HG03103 (cell line): ENCODE measurements around the gene ARHGEF10L.

Source experiments
- ATAC-seq: cut with Tn5 transposase; IDR thresholded peaks from one replicate; pipeline ENCODE4 v1.9.1; 2021; ENCODE audit warnings: low read depth; ENCODE audit not compliant: unreplicated experiment

ARHGEF10L gene

DNA sequence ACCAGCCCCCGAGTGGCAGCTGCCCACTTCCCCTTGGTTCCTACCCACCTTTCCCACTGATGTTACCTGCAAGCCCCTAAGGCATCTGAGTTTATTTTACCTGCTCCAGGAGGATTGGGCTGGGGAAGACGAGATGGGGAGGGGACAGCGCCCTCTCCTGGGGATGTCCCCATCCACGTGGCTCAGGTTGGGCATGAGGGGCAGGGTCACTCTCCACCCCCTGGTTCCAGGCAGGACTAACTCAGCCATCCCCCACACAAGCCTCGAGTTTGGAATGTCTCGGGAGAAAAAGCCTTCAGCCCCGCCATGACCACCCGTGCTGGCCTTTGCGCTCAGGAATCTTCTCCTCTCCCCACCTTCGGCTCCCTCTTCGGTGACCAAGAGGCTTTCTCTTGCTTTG, 90.0 kb downstream of the ARHGEF10L start:
- no peak for ATAC-seq

- ATAC-seq: no peak
Measured at GRCh38 chr1:17630048-17630830, 90.7 kb downstream of the ARHGEF10L start.

DNA sequence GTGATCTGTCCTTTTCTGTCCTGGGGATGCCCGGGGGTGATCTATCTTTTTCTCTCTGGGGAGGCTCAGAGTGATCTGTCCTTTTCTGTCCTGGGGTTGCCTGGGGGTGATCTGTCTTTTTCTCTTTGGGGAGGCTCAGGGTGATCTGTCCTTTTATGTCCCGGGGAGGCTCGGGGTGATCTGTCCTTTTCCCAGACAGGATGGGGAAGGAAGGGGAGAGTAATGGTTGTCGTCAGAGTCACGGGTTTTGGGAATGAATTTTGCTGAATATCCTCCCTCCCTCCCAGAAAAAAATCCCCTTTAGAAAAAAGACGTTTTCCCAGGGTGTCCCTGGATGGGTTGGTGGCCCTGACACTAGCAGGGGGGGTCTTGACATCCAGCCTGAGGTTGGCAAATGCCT, 91.5 kb downstream of the ARHGEF10L start:
- ATAC-seq: no peak

GRCh38 chr1:17631410-17631809, 91.9 kb downstream of the ARHGEF10L start:
- ATAC-seq: no peak

DNA sequence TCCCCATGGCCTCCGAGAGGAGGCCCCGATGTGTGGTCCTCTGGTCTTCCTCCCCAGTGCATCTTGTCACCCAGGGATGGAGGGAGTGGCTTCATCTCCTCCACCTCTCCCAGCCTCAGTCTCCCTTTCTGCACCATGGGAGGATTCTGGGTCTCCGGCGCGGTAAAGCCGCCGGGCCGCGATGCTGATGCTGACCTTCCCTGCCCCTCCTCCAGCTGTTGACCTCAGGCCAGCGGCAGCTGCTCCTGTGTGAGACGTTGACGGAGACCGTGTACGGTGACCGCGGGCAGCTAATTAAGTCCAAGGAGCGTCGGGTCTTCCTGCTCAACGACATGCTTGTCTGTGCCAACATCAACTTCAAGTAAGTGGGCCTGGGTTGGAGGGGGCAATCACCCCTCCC, 92.6 kb downstream of the ARHGEF10L start:
- ATAC-seq: no peak

DNA sequence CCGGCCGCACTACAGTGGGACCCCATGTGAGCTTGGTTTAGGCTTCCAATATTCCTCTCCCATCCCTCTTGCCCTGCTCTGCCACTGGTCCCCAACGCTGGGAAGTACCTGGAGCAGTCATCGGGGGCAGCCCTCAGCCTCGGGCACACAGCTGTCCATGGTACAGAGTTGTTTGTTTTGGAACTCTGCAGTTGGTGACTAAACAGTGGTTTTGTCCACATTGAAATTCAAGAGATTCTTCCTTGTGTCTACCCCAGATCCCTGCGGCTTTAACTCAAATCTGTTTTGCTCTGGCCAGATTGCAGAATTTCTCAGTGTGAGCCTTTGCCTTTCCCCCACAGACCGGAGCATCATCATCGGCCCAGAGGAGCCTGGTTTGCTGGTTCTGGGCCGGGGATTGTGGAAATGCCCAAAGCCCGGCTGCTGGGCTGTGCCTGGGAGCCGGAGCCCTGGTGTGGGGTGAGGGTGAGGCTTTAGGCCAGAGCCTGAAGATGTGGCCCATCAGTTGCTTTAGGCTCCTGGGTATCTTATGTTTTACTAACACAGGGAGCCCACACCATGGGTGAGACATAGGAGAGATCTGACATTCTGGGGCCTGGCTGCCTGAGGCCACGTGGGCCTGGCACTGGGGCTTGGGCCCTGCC, 93.2 kb downstream of the ARHGEF10L start:
- no peak for ATAC-seq

DNA sequence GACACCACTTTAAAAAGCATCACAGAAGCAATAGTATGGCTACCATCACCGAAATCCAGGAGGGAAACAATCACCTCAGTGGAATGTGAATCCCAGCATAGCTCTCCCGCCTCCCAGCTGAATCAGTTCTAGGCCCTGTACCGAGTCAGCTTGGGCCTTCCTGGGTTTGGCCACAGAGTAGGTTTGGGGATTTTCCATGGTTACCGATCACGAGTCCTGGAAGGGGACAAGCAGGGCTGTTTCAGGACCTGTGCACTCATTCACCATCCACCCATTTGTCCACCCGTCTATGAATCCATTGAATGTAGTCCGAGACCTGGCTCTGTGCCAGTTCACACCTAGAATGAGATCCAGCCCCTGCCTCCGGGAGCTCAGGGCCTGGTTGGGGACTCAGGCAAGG, 94.2 kb downstream of the ARHGEF10L start:
- no peak for ATAC-seq

- no peak for ATAC-seq
Measured at GRCh38 chr1:17635276-17635675, 95.8 kb downstream of the ARHGEF10L start.

DNA sequence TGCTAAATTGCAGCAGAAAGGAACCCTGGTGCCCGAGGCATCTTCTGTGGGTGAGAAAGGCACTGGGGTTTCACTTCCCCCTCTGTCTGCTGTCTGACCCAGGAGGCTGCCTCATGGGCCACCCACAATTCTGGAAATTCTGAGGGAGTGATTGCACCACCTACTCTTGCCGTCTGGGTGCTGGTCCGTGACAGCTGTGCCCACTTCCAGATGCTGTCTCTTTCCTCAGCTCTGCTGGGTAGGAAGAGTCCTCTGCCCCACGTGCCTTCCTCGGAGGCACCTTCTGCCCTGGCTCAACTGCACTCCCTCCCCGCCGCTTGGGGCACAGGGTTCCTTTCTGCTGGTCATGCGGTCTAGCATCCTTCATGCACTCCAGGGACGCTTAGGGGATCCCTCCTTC, 96.3 kb downstream of the ARHGEF10L start:
- no peak for ATAC-seq

GRCh38 chr1:17636612-17637011, 97.1 kb downstream of the ARHGEF10L start:
- no peak for ATAC-seq

- no peak for ATAC-seq
Measured at GRCh38 chr1:17637055-17637454, 97.6 kb downstream of the ARHGEF10L start.

DNA sequence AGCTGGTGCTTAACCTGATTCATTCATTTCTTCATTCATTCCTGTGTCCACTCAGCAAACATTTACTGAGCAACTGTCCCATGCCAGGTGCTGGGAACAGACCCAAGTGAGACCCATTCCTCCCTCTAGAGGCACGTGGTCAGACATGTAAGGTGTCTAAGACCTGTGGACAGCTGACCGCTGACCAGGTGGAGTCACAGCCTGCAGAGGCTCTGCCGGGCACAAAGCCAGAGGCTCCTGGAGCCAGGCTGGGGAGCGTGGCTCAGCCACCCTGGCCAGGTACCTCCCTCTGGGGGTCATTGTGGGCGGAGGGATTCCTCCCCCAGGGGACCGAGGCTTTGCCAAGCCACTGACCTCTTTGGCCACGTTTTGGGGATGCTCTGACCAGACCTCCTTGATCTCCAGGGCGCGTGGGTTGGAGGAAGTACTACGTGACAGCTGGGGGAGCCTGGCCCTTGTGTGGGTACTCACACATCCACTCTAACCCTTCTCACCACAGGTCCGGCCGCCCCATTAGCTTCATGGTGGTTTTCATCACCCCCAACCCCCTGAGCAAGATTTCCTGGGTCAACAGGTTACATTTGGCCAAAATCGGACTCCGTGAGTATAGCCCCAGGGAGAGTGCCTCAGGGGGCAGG, 100.3 kb downstream of the ARHGEF10L start:
- no peak for ATAC-seq

DNA sequence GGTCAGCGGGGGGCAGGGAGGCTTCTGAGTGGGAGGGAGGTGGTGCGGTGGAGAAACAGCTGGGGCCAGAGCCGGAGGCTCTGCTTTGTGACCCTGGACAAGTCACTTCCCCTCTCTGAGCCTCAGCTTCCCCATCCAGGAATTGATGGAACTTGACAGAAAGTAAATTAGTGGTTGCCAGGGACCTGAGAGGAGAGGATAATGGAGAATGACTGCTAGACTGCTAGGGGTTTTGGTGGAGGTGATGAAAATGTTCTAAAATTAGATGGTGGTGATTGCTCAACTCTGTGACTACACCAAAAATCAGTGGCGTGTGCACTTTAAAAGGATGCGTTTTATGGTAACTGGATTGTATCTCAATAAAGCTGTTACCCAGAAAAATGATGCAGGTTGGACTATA, 100.9 kb downstream of the ARHGEF10L start:
- ATAC-seq: no peak

DNA sequence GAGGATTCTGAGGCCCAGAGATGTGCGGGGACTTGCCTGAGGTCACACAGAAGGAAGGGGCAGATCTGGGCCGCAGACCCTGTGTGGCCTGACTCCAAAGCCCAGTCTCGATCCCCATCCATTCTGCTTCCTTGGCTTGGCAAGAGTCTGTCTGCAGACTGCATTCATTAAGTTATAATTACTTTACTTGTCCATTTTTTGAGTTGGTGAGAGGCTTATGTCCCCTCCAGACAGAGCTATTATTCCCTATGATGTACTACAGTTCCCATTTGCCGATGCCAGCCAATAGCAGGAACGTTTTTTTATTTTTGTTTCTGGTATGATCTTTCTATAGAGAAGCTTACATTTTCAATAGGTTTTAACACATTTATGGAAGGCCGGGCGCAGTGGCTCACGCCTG, 101.5 kb downstream of the ARHGEF10L start:
- no peak for ATAC-seq

- no peak for ATAC-seq
Measured at GRCh38 chr1:17642169-17642568, 102.7 kb downstream of the ARHGEF10L start.

GRCh38 chr1:17642943-17643342, 103.4 kb downstream of the ARHGEF10L start:
- ATAC-seq: no peak

DNA sequence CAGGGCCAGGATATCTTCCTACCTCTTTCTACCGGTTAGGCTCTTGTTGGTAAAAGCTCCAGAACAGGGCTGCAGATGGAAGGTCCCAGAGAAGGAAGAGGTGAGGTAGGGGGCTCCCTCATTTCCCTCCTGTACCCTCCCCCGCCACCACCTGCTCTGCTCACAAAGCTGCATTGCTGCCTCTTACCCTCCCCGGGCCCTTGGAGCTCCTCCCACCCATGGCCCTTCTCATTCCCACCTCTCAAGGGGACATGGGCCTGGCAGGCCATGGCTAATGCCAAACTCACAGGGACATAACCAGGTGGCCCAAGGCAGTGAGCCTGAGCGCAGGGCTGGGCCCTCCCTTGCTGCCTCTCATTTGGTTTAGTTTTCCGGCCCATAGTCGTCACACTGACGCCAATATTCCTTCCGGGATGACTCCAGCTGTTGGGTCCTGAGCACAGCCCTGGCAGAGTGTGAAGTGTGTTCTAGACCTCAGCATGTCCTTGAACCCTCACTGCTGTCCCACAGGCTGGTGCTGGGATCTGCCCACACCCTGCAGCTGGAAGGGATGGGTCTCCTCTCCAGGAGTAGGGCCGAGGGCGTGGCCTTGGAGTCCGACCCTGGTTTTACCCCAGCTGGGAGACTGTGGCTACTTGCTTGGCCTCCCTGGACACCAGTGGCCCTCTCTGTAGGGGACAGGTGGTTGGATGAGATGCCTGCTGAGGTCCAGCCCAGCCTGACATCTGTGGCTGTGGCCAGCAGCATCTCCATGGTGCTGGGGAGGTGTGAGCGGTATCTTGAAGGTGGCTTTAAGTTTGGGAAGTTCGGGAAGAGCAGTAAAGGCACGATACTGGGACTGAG, 104.6 kb downstream of the ARHGEF10L start:
- no peak for ATAC-seq

DNA sequence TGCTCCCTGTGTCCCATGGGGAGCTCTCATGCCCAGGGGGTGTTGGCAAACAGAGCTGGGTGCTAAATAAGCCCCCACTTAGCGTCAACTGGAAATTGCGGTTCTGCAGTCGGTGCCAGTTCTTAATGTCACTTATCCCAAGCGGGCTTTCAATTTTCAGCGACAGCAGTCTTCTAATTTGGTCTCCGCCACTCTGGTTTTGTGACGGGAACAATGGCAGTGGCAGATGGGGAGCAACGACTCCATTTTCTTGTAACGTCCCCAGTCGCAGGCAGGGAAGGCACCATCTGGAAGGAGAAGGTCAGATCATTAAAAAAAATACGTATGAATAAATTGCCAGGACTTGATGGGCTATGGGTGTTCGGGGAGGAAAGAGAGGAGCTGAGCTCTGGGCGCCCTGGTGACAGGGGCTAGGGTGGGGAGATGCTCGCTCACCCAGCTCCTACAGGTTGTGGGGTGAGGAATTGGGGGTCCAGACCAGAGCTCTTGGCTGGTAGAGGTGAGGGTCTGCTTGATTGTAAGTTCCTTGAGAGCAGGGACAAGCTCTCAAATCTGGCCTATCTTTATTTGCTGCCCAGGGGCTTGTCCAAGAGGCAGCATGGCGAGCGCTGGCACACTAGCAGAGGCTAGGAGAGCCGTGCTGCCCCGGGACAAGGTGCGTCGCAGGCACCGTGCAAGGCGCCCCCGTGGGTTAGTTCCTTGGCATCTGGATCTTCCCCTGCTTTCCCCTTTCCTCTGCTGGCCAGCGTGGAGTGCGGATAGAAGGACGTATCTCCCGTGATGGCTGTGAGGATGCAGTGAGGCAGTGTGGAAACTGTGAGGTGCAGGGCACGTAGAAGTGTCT, 105.8 kb downstream of the ARHGEF10L start:
- ATAC-seq: no peak

DNA sequence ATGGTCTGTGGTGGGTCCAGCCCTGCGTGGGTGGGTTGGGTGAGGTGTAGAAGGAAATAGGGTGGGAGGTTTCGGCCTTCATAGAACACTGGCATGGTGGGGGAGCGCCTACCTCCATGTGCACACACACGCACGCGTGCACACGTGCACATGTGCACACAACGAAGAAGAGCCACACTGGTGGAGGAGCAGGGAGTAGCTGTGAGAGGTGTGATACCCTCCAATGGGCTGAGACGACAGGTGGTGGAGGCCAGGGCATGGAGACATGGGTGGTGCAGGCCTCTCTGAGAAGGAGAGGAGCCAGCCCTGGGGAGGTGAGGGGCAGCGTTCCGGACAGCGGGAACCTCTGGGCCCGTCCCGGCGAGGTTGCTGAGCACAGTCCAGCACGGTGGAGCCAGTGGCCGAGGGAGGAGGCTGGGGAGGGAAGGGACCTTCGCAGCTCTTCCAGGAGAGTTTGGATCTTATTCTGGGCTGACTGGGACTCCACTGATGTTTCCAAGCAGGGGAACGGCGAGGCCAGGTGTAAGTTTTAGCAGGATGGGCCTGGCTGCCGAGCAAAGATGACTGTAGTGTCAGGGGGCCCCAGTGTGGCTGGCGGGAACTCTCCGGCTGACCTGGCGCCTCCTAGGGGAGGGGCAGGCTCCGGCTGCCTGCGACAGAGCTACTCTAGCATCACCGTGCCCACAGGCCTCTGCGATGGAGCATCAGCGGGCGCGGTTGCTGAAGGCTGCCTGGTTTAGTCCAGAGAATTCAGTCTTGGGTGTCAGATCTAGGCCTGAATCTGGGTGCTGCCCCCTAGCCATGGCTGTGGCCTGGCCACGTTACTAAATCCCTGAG, 107.2 kb downstream of the ARHGEF10L start:
- ATAC-seq: no peak
